ENCODE data around the gene MAPK1.

GRCh38 chr22:21741790-21742189, 125.7 kb downstream of the MAPK1 start:
- TF ChIP-seq, protein P1, sequence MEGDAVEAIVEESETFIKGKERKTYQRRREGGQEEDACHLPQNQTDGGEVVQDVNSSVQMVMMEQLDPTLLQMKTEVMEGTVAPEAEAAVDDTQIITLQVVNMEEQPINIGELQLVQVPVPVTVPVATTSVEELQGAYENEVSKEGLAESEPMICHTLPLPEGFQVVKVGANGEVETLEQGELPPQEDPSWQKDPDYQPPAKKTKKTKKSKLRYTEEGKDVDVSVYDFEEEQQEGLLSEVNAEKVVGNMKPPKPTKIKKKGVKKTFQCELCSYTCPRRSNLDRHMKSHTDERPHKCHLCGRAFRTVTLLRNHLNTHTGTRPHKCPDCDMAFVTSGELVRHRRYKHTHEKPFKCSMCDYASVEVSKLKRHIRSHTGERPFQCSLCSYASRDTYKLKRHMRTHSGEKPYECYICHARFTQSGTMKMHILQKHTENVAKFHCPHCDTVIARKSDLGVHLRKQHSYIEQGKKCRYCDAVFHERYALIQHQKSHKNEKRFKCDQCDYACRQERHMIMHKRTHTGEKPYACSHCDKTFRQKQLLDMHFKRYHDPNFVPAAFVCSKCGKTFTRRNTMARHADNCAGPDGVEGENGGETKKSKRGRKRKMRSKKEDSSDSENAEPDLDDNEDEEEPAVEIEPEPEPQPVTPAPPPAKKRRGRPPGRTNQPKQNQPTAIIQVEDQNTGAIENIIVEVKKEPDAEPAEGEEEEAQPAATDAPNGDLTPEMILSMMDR (conservative IDR thresholded peaks at IDR 0.05; ENCODE audit: low read depth, low read length) = no peak
- no peak for TF ChIP-seq EZH2 (IDR thresholded peaks at IDR 0.05; ENCODE audit: borderline replicate concordance, low read depth, low read length, poor library complexity, severe bottlenecking)
